Measurements from ENCODE around the gene WNT3A.

Gene WNT3A

GRCh38 chr1:228110556-228110955 lies 103.8 kb downstream of the WNT3A start:
- WGBS (ENCODE audit: insufficient coverage, insufficient read length): no CpG with 5 or more reads among the region's 7 CpGs
- no peak for DNase-seq (ENCODE audit: low read depth, low spot score)
- no peaks in the 10 kb centered on the region for H3K27me3 ChIP-seq (ENCODE audit: control insufficient read depth, insufficient read depth, low read length)
- H3K27ac ChIP-seq (ENCODE audit: low read length): no peak overlapping the region
- no peak overlapping the region for H3K4me3 ChIP-seq (ENCODE audit: low read length)
- H3K9me3 ChIP-seq (ENCODE audit: control insufficient read depth, insufficient read depth, low read length): no peaks in the 10 kb centered on the region
- peaks cover 12% of the 10 kb centered on the region for H3K36me3 ChIP-seq (ENCODE audit: control insufficient read depth, insufficient read depth, low read length)
- no peaks in the 10 kb centered on the region for H3K4me1 ChIP-seq (ENCODE audit: control insufficient read depth, insufficient read depth, low read length)
